CD4-positive, CD25-positive, alpha-beta regulatory T cell (primary cell): ENCODE data around the gene CFAP77. TPM values are rescaled to one million over a fixed set of nuclear protein-coding genes. Genes with fewer than 3 reads are reported as not detected.

Source experiments
- ATAC-seq, 2 donors: fragments of 150-1000 bp; cut with Tn5 transposase; one replicate each; pipeline ENCODE4 v1.10.0; 2021; ENCODE audit warnings: low read depth in 2 of 2, moderate number of reproducible peaks in 2 of 2, moderate library complexity in 1 of 2
- DNase-seq, 3 donors: peaks; one replicate each; pipeline versions ENCODE4 v3.0.0 to v3.0.0-alpha.2; 2012 to 2022; ENCODE audit warnings: mixed read lengths in 1 of 3
- H3K27ac ChIP-seq: one replicate; pipeline ENCODE4 v1.7.0; 2013; ENCODE audit warnings: mild to moderate bottlenecking, low read length; ENCODE audit not compliant: insufficient read depth, poor library complexity, severe bottlenecking
- H3K27me3 ChIP-seq: one replicate; pipeline ENCODE4 v1.7.0; 2013; ENCODE audit warnings: low read length; ENCODE audit not compliant: control insufficient read depth, insufficient read depth
- H3K36me3 ChIP-seq: one replicate; pipeline ENCODE4 v1.7.0; 2013; ENCODE audit warnings: mild to moderate bottlenecking, low read length, moderate library complexity; ENCODE audit not compliant: control insufficient read depth, insufficient read depth
- H3K4me1 ChIP-seq: 2 replicates; pipeline ENCODE4 v1.7.0; 2013; ENCODE audit warnings: mild to moderate bottlenecking, low read length; ENCODE audit not compliant: insufficient read depth, control insufficient read depth, poor library complexity, severe bottlenecking
- H3K4me3 ChIP-seq: one replicate; pipeline ENCODE4 v1.7.0; 2013; ENCODE audit warnings: low read depth, mild to moderate bottlenecking, low read length, moderate library complexity
- H3K9me3 ChIP-seq, 2 experiments: 1 replicate in 1 of 2; 2 replicates in 1 of 2; pipeline ENCODE4 v1.7.0; 2013; ENCODE audit warnings: low read length in 2 of 2, mild to moderate bottlenecking in 1 of 2, moderate library complexity in 1 of 2; ENCODE audit not compliant: control insufficient read depth in 2 of 2
- H3K27ac Mint-ChIP-seq, 3 donors: one replicate each; pipeline ENCODE4 v1.8.0; 2020 to 2022; ENCODE audit warnings: mild to moderate bottlenecking in 3 of 3, mixed read lengths in 3 of 3, moderate library complexity in 2 of 3
- H3K27me3 Mint-ChIP-seq: one replicate; pipeline ENCODE4 v1.8.0; 2022; ENCODE audit warnings: mild to moderate bottlenecking, mixed read lengths
- H3K36me3 Mint-ChIP-seq: one replicate; pipeline ENCODE4 v1.8.0; 2020; ENCODE audit warnings: mixed read lengths
- H3K4me1 Mint-ChIP-seq, 4 donors: one replicate each; pipeline ENCODE4 v1.8.0; 2020 to 2022; ENCODE audit warnings: mixed read lengths in 4 of 4, mild to moderate bottlenecking in 1 of 4
- H3K4me3 Mint-ChIP-seq, 4 donors: one replicate each; pipeline ENCODE4 v1.8.0; 2020 to 2022; ENCODE audit warnings: mild to moderate bottlenecking in 4 of 4, mixed read lengths in 4 of 4, moderate library complexity in 3 of 4
- H3K9me3 Mint-ChIP-seq, 7 donors: one replicate each; pipeline ENCODE4 v1.8.0; 2020 to 2022; ENCODE audit warnings: mixed read lengths in 7 of 7, mild to moderate bottlenecking in 3 of 7, moderate library complexity in 2 of 7
- polyA plus RNA-seq, 4 donors: library from polyadenylated mRNA; unstranded; fragments of 300-500 nt; fragmentation: Illumina TruSeq; gene quantifications; one replicate each; pipeline ENCODE4 v1.2.3, GENCODE V29; 2021
- total RNA-seq: library from RNA; stranded (reverse); gene quantifications from one replicate; pipeline ENCODE4 v1.2.3, GENCODE V29; 2022

Gene CFAP77
- not detected for total RNA-seq
- polyA plus RNA-seq: not detected

- H3K4me3 Mint-ChIP-seq: peak within 1 kb of the TSS; percentile 76 to 87 (median 80)
- peaks cover 62% of the 10 kb centered on the region for H3K27me3 Mint-ChIP-seq
- Histone ChIP-seq H3K27me3 (peaks cover 36% of the 10 kb centered on the region), H3K4me3 (peak within 1 kb of the TSS; percentile 69), H3K36me3 (no peaks in the 10 kb centered on the region), H3K4me1 (peaks cover 48% of the 10 kb centered on the region), H3K9me3 (no peaks in the 10 kb centered on the region), H3K27ac (no peak within 1 kb of the TSS)
- ATAC-seq (no peak), DNase-seq (peak; percentile 16 to 54 (median 45))
- no peaks in the 10 kb centered on the region for H3K9me3 Mint-ChIP-seq
- peaks cover 4% of the 10 kb centered on the region for H3K36me3 Mint-ChIP-seq
- peaks cover 18 to 52% (median 35%) of the 10 kb centered on the region in 4 donors for H3K4me1 Mint-ChIP-seq
- peak within 1 kb of the TSS in 2 of 3 donors; percentile 18 to 47 for H3K27ac Mint-ChIP-seq
Observed at GRCh38 chr9:132409828-132410528, at the start of gene CFAP77. Gene CFAP77, plus strand, starts transcription at chr9:132410211. Its CDS starts 61 bp downstream, at chr9:132410272.

GRCh38 chr9:132364068-132364467 lies 45.9 kb upstream of the CFAP77 start:
- Histone ChIP-seq H3K4me3 (no peak overlapping the region), H3K36me3 (no peaks in the 10 kb centered on the region), H3K9me3 (no peaks in the 10 kb centered on the region), H3K4me1 (no peaks in the 10 kb centered on the region), H3K27ac (no peak overlapping the region), H3K27me3 (no peaks in the 10 kb centered on the region)
- peaks cover 0 to 5% (median 0%) of the 10 kb centered on the region in 4 donors for H3K4me1 Mint-ChIP-seq
- no peaks in the 10 kb centered on the region for H3K9me3 Mint-ChIP-seq
- H3K27ac Mint-ChIP-seq: no peak overlapping the region
- H3K4me3 Mint-ChIP-seq: no peak overlapping the region
- H3K36me3 Mint-ChIP-seq: peaks cover under 1% of the 10 kb centered on the region
- H3K27me3 Mint-ChIP-seq: no peaks in the 10 kb centered on the region
- no peak for ATAC-seq
- DNase-seq: no peak

GRCh38 chr9:132365986-132366385 lies 44.0 kb upstream of the CFAP77 start:
- H3K9me3 ChIP-seq: no peaks in the 10 kb centered on the region
- H3K27me3 ChIP-seq: no peaks in the 10 kb centered on the region
- ATAC-seq (no peak), DNase-seq (no peak)
- Mint-ChIP-seq H3K4me1 (no peaks in the 10 kb centered on the region), H3K36me3 (peaks cover 4% of the 10 kb centered on the region), H3K4me3 (no peak overlapping the region), H3K27me3 (no peaks in the 10 kb centered on the region), H3K9me3 (no peaks in the 10 kb centered on the region), H3K27ac (no peak overlapping the region)
- no peaks in the 10 kb centered on the region for H3K36me3 ChIP-seq
- H3K4me3 ChIP-seq: no peak overlapping the region
- H3K27ac ChIP-seq: no peak overlapping the region
- H3K4me1 ChIP-seq: no peaks in the 10 kb centered on the region

- Mint-ChIP-seq H3K9me3 (no peaks in the 10 kb centered on the region), H3K36me3 (peaks cover 4% of the 10 kb centered on the region), H3K4me1 (no peaks in the 10 kb centered on the region), H3K4me3 (no peak overlapping the region), H3K27me3 (no peaks in the 10 kb centered on the region), H3K27ac (no peak overlapping the region)
- Histone ChIP-seq H3K4me1 (no peaks in the 10 kb centered on the region), H3K27me3 (no peaks in the 10 kb centered on the region), H3K36me3 (no peaks in the 10 kb centered on the region), H3K9me3 (no peaks in the 10 kb centered on the region), H3K27ac (no peak overlapping the region), H3K4me3 (no peak overlapping the region)
- ATAC-seq (no peak), DNase-seq (no peak)
Observed at GRCh38 chr9:132366481-132366880, 43.5 kb upstream of the CFAP77 start.

- no peak overlapping the region for H3K27ac ChIP-seq
- H3K27me3 ChIP-seq: no peaks in the 10 kb centered on the region
- H3K9me3 ChIP-seq: no peaks in the 10 kb centered on the region
- Mint-ChIP-seq H3K9me3 (no peaks in the 10 kb centered on the region), H3K27me3 (no peaks in the 10 kb centered on the region), H3K4me3 (no peak overlapping the region), H3K4me1 (peaks cover 4 to 8% (median 6%) of the 10 kb centered on the region in 4 donors), H3K36me3 (peaks cover 8% of the 10 kb centered on the region), H3K27ac (no peak overlapping the region)
- no peak overlapping the region for H3K4me3 ChIP-seq
- ATAC-seq: no peak
- H3K4me1 ChIP-seq: no peaks in the 10 kb centered on the region
- no peak for DNase-seq
- H3K36me3 ChIP-seq: no peaks in the 10 kb centered on the region
Observed at GRCh38 chr9:132367613-132368313, 42.2 kb upstream of the CFAP77 start.

GRCh38 chr9:132369421-132369820 lies 40.6 kb upstream of the CFAP77 start:
- H3K27ac ChIP-seq: no peak overlapping the region
- Mint-ChIP-seq H3K9me3 (no peaks in the 10 kb centered on the region), H3K27me3 (no peaks in the 10 kb centered on the region), H3K4me1 (peaks cover 8 to 12% (median 8%) of the 10 kb centered on the region in 4 donors), H3K27ac (no peak overlapping the region), H3K4me3 (no peak overlapping the region), H3K36me3 (peaks cover 8% of the 10 kb centered on the region)
- no peaks in the 10 kb centered on the region for H3K27me3 ChIP-seq
- no peak overlapping the region for H3K4me3 ChIP-seq
- H3K4me1 ChIP-seq: no peaks in the 10 kb centered on the region
- no peak for ATAC-seq
- no peaks in the 10 kb centered on the region for H3K9me3 ChIP-seq
- H3K36me3 ChIP-seq: no peaks in the 10 kb centered on the region
- DNase-seq: no peak

GRCh38 chr9:132370592-132370991 lies 39.4 kb upstream of the CFAP77 start:
- Mint-ChIP-seq H3K9me3 (no peaks in the 10 kb centered on the region), H3K27me3 (no peaks in the 10 kb centered on the region), H3K4me1 (peaks cover 8 to 12% (median 9%) of the 10 kb centered on the region in 4 donors), H3K36me3 (peaks cover 12% of the 10 kb centered on the region), H3K27ac (no peak overlapping the region), H3K4me3 (no peak overlapping the region)
- Histone ChIP-seq H3K27ac (no peak overlapping the region), H3K4me1 (no peaks in the 10 kb centered on the region), H3K27me3 (no peaks in the 10 kb centered on the region), H3K36me3 (peaks cover 7% of the 10 kb centered on the region), H3K9me3 (no peaks in the 10 kb centered on the region), H3K4me3 (no peak overlapping the region)
- DNase-seq (no peak), ATAC-seq (no peak)
